Endothelial cell of umbilical vein (primary cell): ENCODE measurements around the gene VPS16.

Experiments used
- EZH2 ChIP-seq: IDR thresholded peaks from 2 replicates; pipeline ENCODE4 v1.6.1; 2012; ENCODE audit warnings: borderline replicate concordance, low read depth, mild to moderate bottlenecking, moderate library complexity, low read length, inconsistent platforms; ENCODE audit not compliant: severe bottlenecking
- FOS ChIP-seq: IDR thresholded peaks from 2 replicates; pipeline ENCODE4 v1.6.1; 2011; ENCODE audit warnings: mild to moderate bottlenecking, low read length, moderate library complexity, borderline replicate concordance; ENCODE audit not compliant: insufficient read depth
- GATA2 ChIP-seq: IDR thresholded peaks from 2 replicates; pipeline ENCODE4 v1.7.0; 2011; ENCODE audit warnings: low read depth, mild to moderate bottlenecking, moderate library complexity, mixed read lengths, low read length; ENCODE audit not compliant: insufficient read length, insufficient read depth
- JUN ChIP-seq: IDR thresholded peaks from 2 replicates; pipeline ENCODE4 v1.6.1; 2011; ENCODE audit warnings: borderline replicate concordance, low read depth; ENCODE audit not compliant: insufficient read length, insufficient read depth
- MAX ChIP-seq: IDR thresholded peaks from 2 replicates; pipeline ENCODE4 v1.6.1; 2011; ENCODE audit not compliant: insufficient read depth, insufficient read length
- MYC ChIP-seq: IDR thresholded peaks from one replicate; pipeline ENCODE4 v1.6.1; 2011; ENCODE audit warnings: mild to moderate bottlenecking, low read depth, low read length
- POLR2A ChIP-seq: IDR thresholded peaks from 2 replicates; pipeline ENCODE4 v1.6.1; 2012; ENCODE audit warnings: low read depth, mild to moderate bottlenecking, control low read depth, low read length
- POLR2AphosphoS5 ChIP-seq: IDR thresholded peaks from 2 replicates; pipeline ENCODE4 v1.6.1; 2012; ENCODE audit warnings: low read depth, mild to moderate bottlenecking, control low read depth, low read length, moderate library complexity; ENCODE audit not compliant: insufficient read depth
- TF ChIP-seq, protein P1 (sequence below), 2 donors: IDR thresholded peaks; 1 replicate in 1 of 2; 2 replicates in 1 of 2; pipeline ENCODE4 v1.5.1; 2011; ENCODE audit warnings: low read length in 2 of 2, mild to moderate bottlenecking in 2 of 2, moderate library complexity in 2 of 2, control low read depth in 1 of 2, inconsistent platforms in 1 of 2, low read depth in 1 of 2; ENCODE audit not compliant: insufficient read depth in 1 of 2; ENCODE audit errors: extremely low read depth in 1 of 2

DNA sequence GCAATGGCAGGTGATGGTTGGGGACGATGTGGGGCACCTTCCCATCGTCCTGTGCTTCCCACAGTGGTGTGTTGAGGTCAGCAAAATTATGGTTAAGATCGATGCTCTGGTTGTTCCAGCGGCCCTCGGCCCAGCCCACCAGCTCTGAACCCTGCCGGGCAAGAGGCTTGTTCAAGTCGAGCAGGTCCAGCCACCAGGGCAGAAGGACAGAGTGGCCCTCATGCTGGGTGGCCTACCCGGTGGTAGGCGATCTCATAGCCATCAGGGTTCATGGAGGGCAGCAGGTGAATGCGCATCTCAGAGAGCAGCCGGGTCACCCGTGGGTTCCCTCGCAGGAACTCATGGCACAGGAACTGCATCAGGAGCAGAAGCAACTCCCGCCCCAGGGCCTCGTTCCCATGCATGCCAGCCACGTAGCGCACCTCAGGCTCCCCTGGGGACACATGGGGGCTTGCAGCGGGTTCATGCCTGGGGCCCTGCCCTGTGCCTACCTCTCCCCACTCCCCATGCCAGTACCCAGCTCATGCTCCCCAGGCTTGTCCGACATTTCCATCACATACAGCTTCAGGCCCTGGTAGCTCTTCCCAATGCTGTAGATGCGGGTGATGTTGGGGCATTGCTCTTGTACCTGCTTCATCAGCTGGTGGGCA, 44.4 kb upstream of the VPS16 start:
- TF ChIP-seq, protein P1, sequence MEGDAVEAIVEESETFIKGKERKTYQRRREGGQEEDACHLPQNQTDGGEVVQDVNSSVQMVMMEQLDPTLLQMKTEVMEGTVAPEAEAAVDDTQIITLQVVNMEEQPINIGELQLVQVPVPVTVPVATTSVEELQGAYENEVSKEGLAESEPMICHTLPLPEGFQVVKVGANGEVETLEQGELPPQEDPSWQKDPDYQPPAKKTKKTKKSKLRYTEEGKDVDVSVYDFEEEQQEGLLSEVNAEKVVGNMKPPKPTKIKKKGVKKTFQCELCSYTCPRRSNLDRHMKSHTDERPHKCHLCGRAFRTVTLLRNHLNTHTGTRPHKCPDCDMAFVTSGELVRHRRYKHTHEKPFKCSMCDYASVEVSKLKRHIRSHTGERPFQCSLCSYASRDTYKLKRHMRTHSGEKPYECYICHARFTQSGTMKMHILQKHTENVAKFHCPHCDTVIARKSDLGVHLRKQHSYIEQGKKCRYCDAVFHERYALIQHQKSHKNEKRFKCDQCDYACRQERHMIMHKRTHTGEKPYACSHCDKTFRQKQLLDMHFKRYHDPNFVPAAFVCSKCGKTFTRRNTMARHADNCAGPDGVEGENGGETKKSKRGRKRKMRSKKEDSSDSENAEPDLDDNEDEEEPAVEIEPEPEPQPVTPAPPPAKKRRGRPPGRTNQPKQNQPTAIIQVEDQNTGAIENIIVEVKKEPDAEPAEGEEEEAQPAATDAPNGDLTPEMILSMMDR (IDR thresholded peaks at IDR 0.05; ENCODE audit: extremely low read depth in 1 of 2, insufficient read depth in 1 of 2, low read depth in 1 of 2, low read length in 2 of 2), result no peak
- TF ChIP-seq POLR2A (no peak), POLR2AphosphoS5 (no peak), FOS (no peak), EZH2 (no peak), MAX (no peak), JUN (no peak), MYC (no peak), GATA2 (no peak)
